WERI-Rb-1 (cell line): Measurements from ENCODE around the gene XPC.
"Not testable (repeated sequence)": the region's sequence is repeated elsewhere in the genome, so short reads cannot be mapped to it uniquely, and the experiment has no call there.

ENCODE experiments used
- DNase-seq: peaks from one replicate; pipeline ENCODE4 v3.0.0-alpha.2; 2020
- H3K27ac ChIP-seq: fragments of 250-450 bp; sonication (Bioruptor Pico); 2 replicates; pipeline ENCODE4 v1.5.1; 2020; ENCODE audit warnings: mild to moderate bottlenecking, moderate library complexity
- H3K27me3 ChIP-seq: fragments of 250-450 bp; sonication (Bioruptor Pico); 2 replicates; pipeline ENCODE4 v1.5.1; 2021; ENCODE audit warnings: mild to moderate bottlenecking, low read depth, moderate library complexity; ENCODE audit not compliant: insufficient read depth, severe bottlenecking
- H3K36me3 ChIP-seq: fragments of 250-450 bp; sonication (Bioruptor Pico); 2 replicates; pipeline ENCODE4 v1.5.1; 2020; ENCODE audit warnings: mild to moderate bottlenecking, moderate library complexity
- H3K4me3 ChIP-seq: 2 replicates; pipeline ENCODE4 v1.5.1; 2011; ENCODE audit warnings: low read depth, mild to moderate bottlenecking, control low read depth, low read length
- H3K9me3 ChIP-seq: fragments of 250-450 bp; sonication (Bioruptor Pico); 2 replicates; pipeline ENCODE4 v1.5.1; 2021; ENCODE audit warnings: mild to moderate bottlenecking, moderate library complexity; ENCODE audit not compliant: severe bottlenecking
- CTCF ChIP-seq: IDR thresholded peaks from 2 replicates; pipeline ENCODE4 v1.5.1; 2011; ENCODE audit warnings: low read depth, mild to moderate bottlenecking, control low read depth, inconsistent platforms, low read length

The XPC gene

DNA sequence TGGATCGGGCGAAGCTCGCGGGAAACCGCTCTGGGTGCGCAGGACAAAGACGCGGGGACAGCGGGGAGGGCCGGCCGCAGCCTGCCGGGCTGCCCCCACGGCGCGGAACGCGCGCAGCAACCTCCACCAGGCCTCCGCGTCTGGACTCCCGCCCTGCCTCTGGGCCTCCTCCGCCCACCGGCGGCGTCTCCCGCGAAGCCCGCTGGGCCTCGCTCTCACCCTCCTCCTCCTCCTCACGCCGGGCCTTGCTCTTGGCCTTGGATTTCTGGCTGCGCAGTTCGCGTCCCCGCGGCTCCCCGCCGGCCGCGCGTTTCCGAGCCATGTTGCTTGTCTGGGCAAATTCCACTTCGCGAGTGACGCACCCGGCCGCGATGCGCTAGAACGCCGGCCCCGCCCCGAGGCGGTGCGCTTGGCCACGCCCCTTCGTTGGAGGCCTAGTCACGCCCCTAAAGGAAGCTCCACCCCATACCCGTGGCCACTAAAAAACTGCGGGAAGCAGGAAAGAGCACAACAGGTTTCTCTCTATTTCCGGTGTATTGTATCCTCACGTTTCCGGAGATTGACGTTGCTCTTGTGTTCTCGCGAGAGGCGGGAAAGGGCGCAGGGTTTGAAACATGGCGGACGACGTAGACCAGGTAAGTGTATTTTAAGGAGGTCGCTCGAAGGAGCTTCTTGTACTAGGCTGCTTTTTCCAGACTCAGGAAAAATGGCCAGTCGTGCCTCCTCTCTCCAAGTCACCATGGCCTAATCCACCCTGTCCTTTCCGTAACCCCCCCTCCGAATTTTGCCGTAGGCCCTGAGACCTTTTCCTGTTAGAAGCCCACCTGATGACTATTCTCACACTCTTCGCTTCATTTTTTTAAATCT, at the start of gene XPC, which contains the start of gene LSM3:
Gene XPC, minus strand, starts transcription at position 355 of the 867 bp plus-strand sequence. Its CDS starts 33 bp downstream, at position 322.
Gene LSM3, plus strand, starts transcription at position 571 of the 867 bp plus-strand sequence. Its CDS starts 44 bp downstream, at position 615.
- H3K9me3 ChIP-seq, result no peaks in the 10 kb centered on the region
- H3K36me3 ChIP-seq, result peaks cover 32% of the 10 kb centered on the region
- peak within 1 kb of the TSS; percentile 92 for H3K27ac ChIP-seq
- peak; percentile 94 for DNase-seq
- peak within 1 kb of the TSS; percentile 85 for H3K4me3 ChIP-seq
- no peak for TF ChIP-seq CTCF
- H3K27me3 ChIP-seq, result no peaks in the 10 kb centered on the region

DNA sequence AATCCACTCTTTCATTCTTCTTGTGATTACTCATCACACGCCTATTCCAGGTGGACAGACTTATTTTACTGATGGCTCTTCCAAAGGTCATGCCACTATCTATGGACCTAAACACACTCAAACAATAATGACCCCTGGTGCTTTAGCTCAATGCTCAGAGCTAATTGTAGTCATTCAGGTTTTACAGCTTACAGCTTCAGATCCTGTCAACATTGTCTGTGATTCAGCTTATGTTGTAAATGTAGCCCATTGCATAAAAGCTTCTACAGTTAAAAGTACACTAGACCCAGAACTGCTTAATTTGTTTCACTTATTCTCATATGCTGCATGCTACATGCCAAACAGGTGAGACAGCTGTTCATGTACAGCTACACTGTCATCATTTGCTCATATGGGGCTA, 49.5 kb upstream of the XPC start:
- Histone ChIP-seq H3K36me3 (no peaks in the 10 kb centered on the region), H3K27ac (no peak overlapping the region), H3K9me3 (no peaks in the 10 kb centered on the region), H3K4me3 (no peak overlapping the region), H3K27me3 (no peaks in the 10 kb centered on the region)
- no peak for DNase-seq
- no peak for TF ChIP-seq CTCF

DNA sequence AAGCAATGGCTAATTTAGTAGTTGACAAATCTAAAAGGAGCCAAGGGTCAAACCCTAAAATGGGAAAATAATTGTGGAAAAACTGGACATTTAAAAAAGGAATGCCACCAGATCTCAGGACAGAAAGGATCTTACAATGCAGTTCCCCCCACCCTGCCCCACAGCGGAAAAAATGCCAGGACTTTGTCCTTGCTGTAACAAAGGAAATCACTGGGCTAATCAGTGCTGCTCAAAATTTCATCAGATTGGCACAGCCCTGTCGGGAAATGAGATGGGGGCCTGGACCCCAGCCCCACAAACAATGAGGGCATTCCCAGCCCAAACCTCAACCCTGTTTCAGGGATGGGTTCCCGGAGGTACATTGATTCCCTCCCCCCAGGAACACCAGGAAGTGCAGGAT, 48.0 kb upstream of the XPC start:
- H3K4me3 ChIP-seq, H3K27ac ChIP-seq, H3K27me3 ChIP-seq, H3K9me3 ChIP-seq, H3K36me3 ChIP-seq, DNase-seq: not testable (repeated sequence)

- no peak for DNase-seq
- TF ChIP-seq CTCF, result no peak
- H3K9me3 ChIP-seq, result no peaks in the 10 kb centered on the region
- H3K36me3 ChIP-seq, result no peaks in the 10 kb centered on the region
- no peak overlapping the region for H3K27ac ChIP-seq
- H3K27me3 ChIP-seq, result no peaks in the 10 kb centered on the region
- no peak overlapping the region for H3K4me3 ChIP-seq
These were observed 47.0 kb upstream of the XPC start for GRCh38 chr3:14225421-14225820.

GRCh38 chr3:14224895-14225294, 46.5 kb upstream of the XPC start:
- Histone ChIP-seq H3K27ac (no peak overlapping the region), H3K9me3 (no peaks in the 10 kb centered on the region), H3K4me3 (no peak overlapping the region), H3K27me3 (no peaks in the 10 kb centered on the region), H3K36me3 (no peaks in the 10 kb centered on the region)
- TF ChIP-seq CTCF, result no peak
- no peak for DNase-seq

GRCh38 chr3:14223595-14223994, 45.2 kb upstream of the XPC start:
- Histone ChIP-seq H3K4me3 (no peak overlapping the region), H3K36me3 (no peaks in the 10 kb centered on the region), H3K27me3 (no peaks in the 10 kb centered on the region), H3K9me3 (no peaks in the 10 kb centered on the region), H3K27ac (no peak overlapping the region)
- DNase-seq, result no peak
- no peak for TF ChIP-seq CTCF
